Measurements from ENCODE around the gene SPTBN4.
A peak's percentile ranks its signal among the peaks of the same experiment; 100 is the strongest.
"Not testable (repeated sequence)": the region's sequence is repeated elsewhere in the genome, so short reads cannot be mapped to it uniquely, and the experiment has no call there.

Gene SPTBN4

DNA sequence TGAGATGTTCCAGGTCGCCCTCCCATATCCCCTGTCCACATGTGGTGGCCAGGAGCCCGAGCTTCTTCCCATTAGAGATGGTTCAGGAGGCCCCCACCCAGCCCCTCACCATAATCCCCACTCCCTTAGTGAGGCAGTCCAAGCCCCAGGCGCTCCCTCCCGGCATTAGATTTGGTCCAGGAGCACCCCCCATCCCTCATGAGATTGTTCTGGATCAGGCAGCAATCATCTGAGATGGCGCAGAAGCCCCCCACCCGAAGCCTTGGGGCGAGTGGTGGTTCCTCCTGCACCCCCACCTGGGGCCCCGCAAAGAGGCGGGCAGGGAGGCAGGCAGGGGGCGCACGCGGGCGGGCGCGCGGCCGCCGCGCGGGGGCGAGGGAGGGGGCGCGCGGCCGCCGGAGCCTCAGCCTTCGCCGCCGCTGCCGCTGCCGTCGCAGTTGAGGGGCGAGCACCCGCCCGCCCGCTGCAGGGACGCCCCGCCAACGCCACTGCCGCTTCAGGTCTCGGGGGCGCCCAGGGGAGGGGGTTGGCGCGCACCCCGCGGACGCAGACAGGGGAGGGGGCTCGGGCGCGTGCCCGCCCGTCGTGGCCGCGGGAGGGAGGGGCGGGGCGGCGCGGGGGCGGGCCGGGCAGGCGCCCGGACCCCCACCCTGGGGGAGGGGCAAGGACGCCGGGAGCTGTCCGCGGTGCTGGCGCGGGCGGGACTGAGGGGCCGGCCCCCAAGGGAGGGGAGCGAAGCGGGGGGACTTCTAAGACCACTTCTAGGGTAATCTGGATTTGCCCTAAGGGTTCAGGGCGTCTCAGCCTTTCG is 63.5 kb downstream of the SPTBN4 start:
- DNase-seq (ENCODE audit: low spot score): peak; percentile 11

GRCh38 chr19:40533508-40533907 is 66.7 kb downstream of the SPTBN4 start:
- no peak for DNase-seq (ENCODE audit: low spot score)

DNA sequence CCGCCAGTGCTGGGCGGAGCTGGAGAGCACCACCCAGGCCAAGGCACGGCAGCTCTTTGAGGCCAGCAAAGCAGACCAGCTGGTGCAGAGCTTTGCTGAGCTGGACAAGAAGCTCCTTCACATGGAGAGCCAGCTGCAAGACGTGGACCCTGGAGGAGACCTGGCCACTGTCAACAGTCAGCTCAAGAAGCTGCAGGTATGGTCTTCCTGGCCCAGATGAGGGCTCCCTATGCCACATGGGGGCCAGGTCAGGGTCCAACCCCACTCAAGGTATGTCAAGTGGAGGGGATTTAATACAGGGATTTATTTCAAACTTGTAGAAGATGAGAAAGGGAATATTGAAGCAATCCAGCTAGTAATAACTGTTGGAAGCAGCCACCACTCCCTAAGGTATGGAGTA is 67.3 kb downstream of the SPTBN4 start:
- DNase-seq (ENCODE audit: low spot score): no peak

DNA sequence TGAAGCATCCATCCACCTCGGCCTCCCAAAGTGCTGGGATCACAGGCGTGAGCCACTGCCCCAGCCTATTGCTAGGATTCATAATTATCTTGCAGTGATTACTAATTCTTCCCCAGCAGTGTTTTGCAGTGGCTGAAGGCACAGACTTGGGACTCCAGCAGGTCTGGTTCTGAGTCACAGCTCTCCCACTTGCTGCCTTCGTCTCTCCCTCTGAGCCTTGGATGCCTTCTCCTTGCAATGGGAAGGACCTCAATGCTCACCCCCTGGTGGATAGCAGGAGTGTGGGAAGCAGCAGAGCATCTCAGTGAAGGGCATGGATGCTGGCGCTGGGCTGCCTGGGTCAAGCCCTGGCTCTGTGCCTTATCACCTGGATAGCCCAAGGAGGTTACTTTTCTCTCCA is 72.3 kb downstream of the SPTBN4 start:
- peak; percentile 13 for DNase-seq (ENCODE audit: low spot score)

DNA sequence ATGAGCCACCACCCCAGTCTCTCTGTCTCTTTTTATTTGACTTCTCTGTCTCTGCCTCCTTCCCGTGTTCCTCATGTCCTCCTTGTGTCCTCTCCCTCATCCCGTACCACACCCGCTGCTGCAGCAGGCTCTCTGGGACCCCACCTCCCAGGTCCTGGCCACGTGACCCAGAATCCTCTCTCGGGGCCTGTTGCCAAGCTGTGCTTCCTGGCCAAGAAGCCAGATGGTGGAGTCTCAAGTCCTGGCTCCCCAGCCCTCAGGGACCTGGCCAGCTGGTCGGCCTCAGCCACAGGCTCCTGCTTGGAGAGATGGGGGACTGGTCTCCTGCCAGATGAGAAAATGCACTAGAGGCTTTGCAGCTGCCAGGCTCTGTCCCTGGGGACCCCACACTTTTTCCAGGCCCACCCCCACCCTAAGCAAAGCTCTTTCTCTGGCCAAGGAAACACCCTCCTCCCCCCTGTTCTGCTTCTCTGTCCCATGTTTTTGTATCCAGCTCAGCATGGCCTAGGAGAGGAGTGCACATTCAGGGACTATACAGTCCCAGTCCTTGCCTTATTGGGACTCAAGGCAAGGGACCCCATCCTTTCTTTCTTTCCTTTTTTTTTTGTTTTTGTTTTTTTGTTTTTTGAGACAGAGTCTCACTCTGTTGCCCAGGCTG is 75.5 kb downstream of the SPTBN4 start:
- no peak for DNase-seq (ENCODE audit: low spot score)

DNA sequence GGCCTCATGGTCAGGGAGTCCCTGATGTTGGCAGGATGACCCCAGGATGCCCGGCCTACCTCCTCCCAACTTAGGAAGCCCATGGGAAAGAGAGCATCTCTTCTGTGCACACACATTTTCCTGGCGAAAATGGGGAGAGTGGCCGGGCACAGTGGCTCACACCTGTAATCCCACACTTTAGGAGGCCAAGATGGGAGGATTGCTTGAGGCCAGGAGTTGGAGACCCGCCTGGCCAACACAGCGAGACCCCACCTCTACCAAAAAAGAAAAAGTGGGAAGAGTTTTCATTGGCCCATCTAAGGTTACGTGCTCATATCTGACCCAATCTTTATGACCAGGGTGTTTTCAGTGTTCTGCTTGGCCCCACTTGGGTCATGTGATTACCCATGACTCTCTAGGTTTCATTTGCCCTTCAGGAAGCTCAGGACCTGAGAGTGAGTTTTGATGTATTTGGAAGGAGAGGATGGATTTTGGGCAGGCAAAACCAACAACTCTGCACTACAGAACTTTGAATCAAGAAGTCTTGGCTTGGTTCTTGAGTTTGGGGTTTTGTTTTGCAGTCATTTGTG is 76.3 kb downstream of the SPTBN4 start:
- no peak for DNase-seq (ENCODE audit: low spot score)

GRCh38 chr19:40546153-40546841 is 79.5 kb downstream of the SPTBN4 start:
- not testable (repeated sequence) for DNase-seq (ENCODE audit: low spot score)

- DNase-seq (ENCODE audit: low spot score): not testable (repeated sequence)
Observed at GRCh38 chr19:40547190-40547589, 80.4 kb downstream of the SPTBN4 start.

DNA sequence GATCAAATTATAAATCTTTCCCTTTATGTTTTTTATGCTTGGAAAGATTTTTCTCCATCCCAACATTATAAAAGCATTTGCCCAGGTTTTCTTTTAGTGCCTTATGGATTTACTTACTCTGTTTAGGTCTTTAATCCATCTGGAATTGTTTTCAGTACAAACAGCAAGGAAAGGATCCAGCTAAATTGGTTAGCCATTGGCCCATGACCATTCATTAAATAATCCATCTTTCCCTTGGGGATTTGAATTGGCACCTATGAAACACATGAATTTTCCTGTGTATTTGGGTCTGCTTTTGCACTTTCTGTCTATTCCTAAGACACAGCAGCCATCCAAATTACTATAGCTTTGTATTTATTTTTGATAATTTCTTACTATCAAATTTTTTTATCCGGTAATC is 81.0 kb downstream of the SPTBN4 start:
- no peak for DNase-seq (ENCODE audit: low spot score)

DNA sequence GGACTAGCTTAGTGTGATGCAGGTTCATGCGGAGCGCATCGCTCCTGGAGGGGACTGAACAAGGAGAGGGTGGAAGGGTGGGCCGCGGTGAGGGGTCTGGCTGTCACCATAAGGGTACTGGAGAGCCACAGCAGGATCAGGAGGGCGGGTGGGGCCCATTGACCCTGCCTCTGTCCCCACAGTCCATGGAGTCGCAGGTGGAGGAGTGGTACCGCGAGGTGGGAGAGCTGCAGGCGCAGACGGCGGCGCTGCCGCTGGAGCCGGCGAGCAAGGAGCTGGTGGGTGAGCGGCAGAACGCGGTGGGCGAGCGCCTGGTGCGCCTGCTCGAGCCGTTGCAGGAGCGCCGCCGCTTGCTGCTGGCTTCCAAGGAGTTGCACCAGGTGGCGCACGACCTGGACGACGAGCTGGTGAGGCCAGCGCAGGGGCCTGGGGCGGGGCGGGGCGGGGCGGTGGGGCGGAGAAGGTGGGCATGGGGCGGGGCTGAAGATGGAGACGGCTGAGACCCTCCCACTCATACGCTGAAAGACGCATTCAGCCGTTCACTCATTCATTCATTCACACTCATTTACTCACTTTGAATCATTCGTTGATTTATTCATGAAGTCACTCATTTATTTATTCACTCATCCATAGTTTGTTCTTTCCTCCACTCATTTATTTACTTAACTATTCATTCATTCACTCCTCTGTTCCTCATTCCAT is 82.4 kb downstream of the SPTBN4 start:
- peak; percentile 61 for DNase-seq (ENCODE audit: low spot score)

GRCh38 chr19:40550951-40551350 is 84.2 kb downstream of the SPTBN4 start:
- no peak for DNase-seq (ENCODE audit: low spot score)

DNA sequence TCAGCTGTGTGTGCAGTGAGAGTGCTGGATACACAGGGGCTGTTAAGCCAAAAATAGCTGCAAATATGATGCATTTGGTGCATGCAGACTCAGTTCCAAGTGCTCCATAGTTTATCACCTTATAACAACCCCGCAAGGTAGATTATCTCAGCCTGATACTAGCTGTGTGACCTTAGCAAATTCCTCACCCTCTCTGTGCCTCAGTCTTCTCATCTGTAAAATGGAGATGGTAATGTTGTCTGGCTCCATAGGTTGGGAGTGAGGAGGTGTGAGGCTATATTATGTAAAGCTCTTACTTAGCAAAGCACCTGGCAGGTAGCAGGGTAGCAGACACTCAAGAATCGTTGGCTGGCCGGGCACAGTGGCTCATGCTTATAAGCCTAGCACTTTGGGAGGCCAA is 86.0 kb downstream of the SPTBN4 start:
- no peak for DNase-seq (ENCODE audit: low spot score)

DNA sequence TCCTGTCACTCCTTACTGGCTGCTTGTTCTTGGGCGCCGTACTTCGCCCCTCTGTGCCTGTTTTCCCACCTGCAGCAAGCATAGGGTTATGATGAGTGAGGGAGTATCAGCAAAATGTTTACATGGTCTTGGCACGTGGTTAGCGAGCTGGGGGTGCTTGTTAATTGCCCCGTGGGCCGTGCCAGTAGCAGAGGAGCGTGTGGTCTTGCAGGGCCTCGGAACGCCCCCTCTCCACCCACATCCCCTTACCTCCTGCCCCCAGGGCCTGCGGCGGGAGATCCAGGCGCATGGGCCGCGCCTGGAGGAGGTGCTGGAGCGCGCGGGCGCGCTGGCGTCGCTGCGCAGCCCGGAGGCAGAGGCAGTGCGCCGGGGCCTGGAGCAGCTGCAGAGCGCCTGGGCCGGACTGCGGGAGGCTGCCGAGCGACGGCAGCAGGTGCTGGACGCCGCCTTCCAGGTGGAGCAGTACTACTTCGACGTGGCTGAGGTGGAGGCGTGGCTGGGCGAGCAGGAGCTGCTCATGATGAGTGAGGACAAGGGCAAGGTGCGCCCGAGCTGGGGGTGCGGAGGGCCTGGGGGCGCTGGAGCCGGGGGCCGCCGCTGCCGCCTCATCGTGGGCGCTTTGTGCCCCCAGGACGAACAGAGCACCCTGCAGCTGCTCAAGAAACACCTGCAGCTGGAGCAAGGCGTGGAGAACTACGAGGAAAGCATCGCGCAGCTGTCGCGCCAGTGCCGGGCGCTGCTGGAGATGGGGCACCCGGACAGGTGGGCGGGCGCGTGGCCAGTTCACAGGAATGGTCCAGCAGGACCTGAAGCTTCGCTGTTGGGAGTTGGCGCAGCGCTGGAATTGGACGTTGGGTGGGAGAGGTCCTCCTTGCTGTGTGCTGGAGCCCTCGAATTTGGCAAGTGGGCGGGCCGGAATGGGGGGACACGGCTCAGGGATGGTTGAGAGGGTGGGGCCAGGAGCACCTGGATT is 87.4 kb downstream of the SPTBN4 start:
- no peak for DNase-seq (ENCODE audit: low spot score)

GRCh38 chr19:40555978-40556689 is 89.3 kb downstream of the SPTBN4 start:
- no peak for DNase-seq (ENCODE audit: low spot score)

DNA sequence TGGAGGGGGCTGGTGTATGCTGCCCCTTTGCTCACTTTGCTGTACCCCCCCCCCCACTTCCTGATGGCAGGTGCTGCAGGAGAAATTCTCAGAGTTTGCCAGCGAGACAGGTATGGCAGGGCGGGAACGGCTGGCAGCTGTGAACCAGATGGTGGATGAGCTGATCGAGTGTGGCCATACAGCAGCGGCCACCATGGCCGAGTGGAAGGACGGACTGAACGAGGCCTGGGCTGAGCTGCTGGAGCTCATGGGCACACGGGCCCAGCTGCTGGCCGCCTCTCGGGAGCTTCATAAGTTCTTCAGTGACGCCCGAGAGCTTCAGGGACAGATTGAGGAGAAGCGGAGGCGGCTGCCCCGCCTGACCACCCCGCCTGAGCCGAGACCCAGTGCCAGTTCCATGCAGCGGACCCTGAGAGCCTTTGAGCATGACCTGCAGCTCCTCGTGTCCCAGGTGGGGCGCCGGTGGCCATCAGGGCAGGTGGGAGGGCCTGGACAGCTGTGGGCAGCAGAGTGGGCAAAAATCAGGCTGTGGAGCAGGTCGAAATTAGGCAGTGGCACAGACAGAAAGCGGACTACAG is 90.2 kb downstream of the SPTBN4 start:
- DNase-seq (ENCODE audit: low spot score): no peak

DNA sequence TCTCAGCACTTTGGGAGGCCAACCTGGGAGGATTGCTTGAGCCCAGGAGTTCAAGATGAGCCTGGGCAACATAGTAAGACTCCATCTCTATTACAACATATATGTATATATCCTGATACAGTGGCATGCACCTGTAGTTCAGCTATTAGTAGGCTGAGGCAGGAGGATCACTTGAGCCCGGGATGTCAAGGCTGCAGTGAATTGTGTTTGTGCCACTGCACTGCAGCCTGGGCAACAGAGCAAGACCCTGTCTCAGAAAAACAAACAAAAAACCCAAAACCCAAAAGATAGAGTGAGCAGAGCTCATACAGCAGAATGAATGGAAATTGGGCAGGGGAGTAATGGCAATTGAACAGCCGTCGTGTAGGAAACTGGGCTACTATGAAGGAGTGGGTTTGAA is 92.6 kb downstream of the SPTBN4 start:
- DNase-seq (ENCODE audit: low spot score): no peak

DNA sequence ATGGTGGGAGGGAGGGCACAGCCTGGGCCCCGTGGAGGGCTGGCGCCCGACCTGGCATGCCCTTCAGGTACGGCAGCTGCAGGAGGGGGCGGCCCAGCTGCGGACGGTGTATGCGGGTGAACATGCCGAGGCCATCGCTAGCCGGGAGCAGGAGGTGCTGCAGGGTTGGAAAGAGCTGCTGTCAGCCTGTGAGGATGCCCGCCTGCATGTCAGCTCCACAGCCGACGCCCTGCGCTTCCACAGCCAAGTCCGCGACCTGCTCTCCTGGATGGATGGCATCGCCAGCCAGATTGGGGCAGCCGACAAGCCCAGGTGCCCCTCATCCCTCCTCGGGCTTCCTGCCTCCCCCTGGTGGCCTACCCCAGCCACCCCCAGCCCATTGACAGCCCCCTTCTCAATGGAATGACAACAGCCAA is 93.3 kb downstream of the SPTBN4 start:
- no peak for DNase-seq (ENCODE audit: low spot score)

GRCh38 chr19:40561947-40562346 is 95.1 kb downstream of the SPTBN4 start:
- DNase-seq (ENCODE audit: low spot score): no peak

- not testable (repeated sequence) for DNase-seq (ENCODE audit: low spot score)
Observed at GRCh38 chr19:40564535-40564934, 97.7 kb downstream of the SPTBN4 start.

DNA sequence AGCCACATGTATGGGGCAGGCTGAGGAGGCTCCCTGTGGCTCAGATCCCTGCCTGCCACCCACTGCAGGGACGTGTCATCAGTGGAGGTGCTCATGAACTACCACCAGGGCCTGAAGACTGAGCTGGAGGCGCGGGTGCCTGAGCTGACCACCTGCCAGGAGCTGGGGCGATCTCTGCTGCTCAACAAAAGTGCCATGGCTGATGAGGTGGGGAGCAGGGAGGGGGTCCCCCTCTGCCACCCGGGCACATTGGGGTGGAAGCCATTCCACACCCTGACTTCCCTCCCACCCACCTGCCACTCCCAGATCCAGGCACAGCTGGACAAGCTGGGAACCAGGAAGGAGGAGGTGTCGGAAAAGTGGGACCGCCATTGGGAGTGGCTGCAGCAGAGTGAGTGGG is 98.6 kb downstream of the SPTBN4 start:
- DNase-seq (ENCODE audit: low spot score): no peak

Measured in putamen (tissue), 1 donor.